Sigmoid colon (tissue), 7 donors: ENCODE data around the gene DIPK1A. TPM values are rescaled to one million over a fixed set of nuclear protein-coding genes. Genes with fewer than 3 reads are reported as not detected.
A peak's percentile ranks its signal among the peaks of the same experiment; 100 is the strongest.

Source experiments
- DNase-seq: peaks from one replicate; pipeline ENCODE4 v3.0.0-alpha.2; 2019
- H3K27ac ChIP-seq, 4 donors: fragments of 200-600 bp; sonication (generic); one replicate each; pipeline ENCODE4 v1.5.1; 2016 to 2019; ENCODE audit warnings: mild to moderate bottlenecking in 1 of 4
- H3K27me3 ChIP-seq, 3 donors: fragments of 200-600 bp; sonication (generic); one replicate each; pipeline ENCODE4 v1.5.1; 2019; ENCODE audit warnings: mild to moderate bottlenecking in 1 of 3
- H3K36me3 ChIP-seq, 4 donors: fragments of 200-600 bp; sonication (generic); one replicate each; pipeline ENCODE4 v1.5.1; 2016 to 2019
- H3K4me1 ChIP-seq, 4 donors: fragments of 200-600 bp; sonication (generic); one replicate each; pipeline ENCODE4 v1.5.1; 2017 to 2019
- H3K4me3 ChIP-seq, 4 donors: fragments of 200-600 bp; sonication (generic); one replicate each; pipeline ENCODE4 v1.5.1; 2017 to 2019; ENCODE audit warnings: mild to moderate bottlenecking in 2 of 4, moderate library complexity in 1 of 4
- H3K9me3 ChIP-seq, 4 donors: fragments of 200-600 bp in 3 of 4; sonication (generic) in 3 of 4; one replicate each; pipeline versions ENCODE4 v1.5.1 to v1.6.1; 2013 to 2019
- EP300 ChIP-seq, 4 donors: sonication (generic); formaldehyde crosslinking; IDR thresholded peaks; one replicate each; pipeline ENCODE4 v1.6.1; 2017; ENCODE audit warnings: antibody characterized with exemption in 4 of 4
- POLR2A ChIP-seq, 2 donors: fragments of 450-650 bp; IDR thresholded peaks; one replicate each; pipeline ENCODE4 v1.6.1; 2016; ENCODE audit warnings: antibody characterized with exemption in 2 of 2, mild to moderate bottlenecking in 2 of 2, moderate library complexity in 2 of 2
- POLR2AphosphoS5 ChIP-seq, 4 donors: sonication (generic); formaldehyde crosslinking; IDR thresholded peaks; one replicate each; pipeline ENCODE4 v1.6.1; 2017; ENCODE audit warnings: antibody characterized with exemption in 4 of 4
- WGBS, 2 donors: extraction: QIAGEN DNeasy Blood & Tissue Kit; methylation state at CpG; one replicate each; pipeline ENCODE4 v1.1.7; 2013; 5-methylcytosine and 5-hydroxymethylcytosine counted together
- intact Hi-C: fragments of 100-400 bp; cut with DNase I; formaldehyde crosslinking; loops from one replicate; pipeline ENCODE4 v1.15.1; 2023
- polyA plus RNA-seq, 3 donors: library from polyadenylated mRNA; stranded (reverse); fragments of 200-250 nt; gene quantifications; one replicate each; pipeline ENCODE4 v1.2.3, GENCODE V29; 2013
- total RNA-seq, 4 donors: library from RNA; depleted of rRNA; stranded (reverse); fragments of >200 nt; gene quantifications; one replicate each; pipeline ENCODE4 v1.1.0, GENCODE V29; 2016
- TF ChIP-seq, protein P1 (sequence below), 4 experiments: fragments of 450-650 bp in 3 of 4; fragments of 200-600 bp in 1 of 4; IDR thresholded peaks; one replicate each; pipeline ENCODE4 v1.5.1; 2016 to 2019; ENCODE audit warnings: antibody characterized with exemption in 4 of 4, mild to moderate bottlenecking in 3 of 4, moderate library complexity in 2 of 4
- donor health status: healthy with polysubstance abuse.
- donor health status: Bipolar disorder and iron deficiency.
- donor health status: healthy.

The DIPK1A gene
- total and polyA plus RNA-seq, 7 donors: 1.8 to 35.5 (median 19.1) TPM

DNA sequence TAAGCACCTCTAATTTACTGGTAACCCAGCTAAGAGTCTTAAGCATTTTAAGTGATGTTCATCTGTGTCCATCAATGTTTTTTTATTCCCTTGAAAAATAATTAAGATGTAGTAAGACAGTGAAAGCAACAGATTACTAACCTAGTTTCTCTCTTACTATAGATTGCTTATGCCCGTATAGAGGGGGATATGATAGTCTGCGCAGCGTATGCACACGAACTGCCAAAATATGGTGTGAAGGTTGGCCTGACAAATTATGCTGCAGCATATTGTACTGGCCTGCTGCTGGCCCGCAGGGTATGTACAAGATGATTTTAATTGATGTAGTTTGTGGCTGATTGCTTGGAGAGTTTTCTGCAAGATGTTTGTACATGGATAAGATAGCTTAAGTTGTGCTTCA, 126.6 kb downstream of the DIPK1A start:
- peak overlapping the region in 2 of 4 donors; percentile 94 to 97 for H3K27ac ChIP-seq
- 62 to 75% methylated on average over 5 of the region's 5 CpGs for WGBS, 2 donors
- no peaks in the 10 kb centered on the region for H3K27me3 ChIP-seq
- intact Hi-C loops: loop anchor here (5.0 to 10.0 kb wide), 2 partner anchors 82 to 250 kb away; no protein-coding TSS in a partner anchor
- H3K4me1 ChIP-seq: peaks cover 0 to 71% (median 65%) of the 10 kb centered on the region in 4 donors
- H3K9me3 ChIP-seq: no peaks in the 10 kb centered on the region
- no peak for TF ChIP-seq POLR2A (IDR thresholded peaks at IDR 0.05)
- TF ChIP-seq POLR2AphosphoS5 (IDR thresholded peaks at IDR 0.05): no peak
- TF ChIP-seq EP300 (IDR thresholded peaks at IDR 0.05): no peak
- TF ChIP-seq, protein P1, sequence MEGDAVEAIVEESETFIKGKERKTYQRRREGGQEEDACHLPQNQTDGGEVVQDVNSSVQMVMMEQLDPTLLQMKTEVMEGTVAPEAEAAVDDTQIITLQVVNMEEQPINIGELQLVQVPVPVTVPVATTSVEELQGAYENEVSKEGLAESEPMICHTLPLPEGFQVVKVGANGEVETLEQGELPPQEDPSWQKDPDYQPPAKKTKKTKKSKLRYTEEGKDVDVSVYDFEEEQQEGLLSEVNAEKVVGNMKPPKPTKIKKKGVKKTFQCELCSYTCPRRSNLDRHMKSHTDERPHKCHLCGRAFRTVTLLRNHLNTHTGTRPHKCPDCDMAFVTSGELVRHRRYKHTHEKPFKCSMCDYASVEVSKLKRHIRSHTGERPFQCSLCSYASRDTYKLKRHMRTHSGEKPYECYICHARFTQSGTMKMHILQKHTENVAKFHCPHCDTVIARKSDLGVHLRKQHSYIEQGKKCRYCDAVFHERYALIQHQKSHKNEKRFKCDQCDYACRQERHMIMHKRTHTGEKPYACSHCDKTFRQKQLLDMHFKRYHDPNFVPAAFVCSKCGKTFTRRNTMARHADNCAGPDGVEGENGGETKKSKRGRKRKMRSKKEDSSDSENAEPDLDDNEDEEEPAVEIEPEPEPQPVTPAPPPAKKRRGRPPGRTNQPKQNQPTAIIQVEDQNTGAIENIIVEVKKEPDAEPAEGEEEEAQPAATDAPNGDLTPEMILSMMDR (IDR thresholded peaks at IDR 0.05): no peak
- H3K4me3 ChIP-seq: peak overlapping the region in 1 of 4 donors; percentile 75
- peaks cover 8 to 63% (median 32%) of the 10 kb centered on the region in 4 donors for H3K36me3 ChIP-seq
- no peak for DNase-seq

- H3K9me3 ChIP-seq: no peaks in the 10 kb centered on the region
- no peak for DNase-seq
- peak overlapping the region in 3 of 4 donors; percentile 75 to 93 (median 85) for H3K4me3 ChIP-seq
- peaks cover 8 to 55% (median 28%) of the 10 kb centered on the region in 4 donors for H3K36me3 ChIP-seq
- H3K4me1 ChIP-seq: peaks cover 0 to 63% (median 57%) of the 10 kb centered on the region in 4 donors
- intact Hi-C loops: loop anchor here (2.0 to 10.0 kb wide), 4 partner anchors 49 to 251 kb away; partner anchors contain the start of genes DIPK1A and EVI5
- TF ChIP-seq POLR2AphosphoS5 (IDR thresholded peaks at IDR 0.05) (no peak), POLR2A (IDR thresholded peaks at IDR 0.05) (no peak), EP300 (IDR thresholded peaks at IDR 0.05) (no peak)
- TF ChIP-seq, protein P1 (IDR thresholded peaks at IDR 0.05): no peak
- peak overlapping the region; percentile 91 to 97 (median 94) for H3K27ac ChIP-seq
- WGBS, 2 donors: 24 to 66% methylated on average over 5 of the region's 5 CpGs
- H3K27me3 ChIP-seq: no peaks in the 10 kb centered on the region
Observed at GRCh38 chr1:92833840-92834239, 127.4 kb downstream of the DIPK1A start.

DNA sequence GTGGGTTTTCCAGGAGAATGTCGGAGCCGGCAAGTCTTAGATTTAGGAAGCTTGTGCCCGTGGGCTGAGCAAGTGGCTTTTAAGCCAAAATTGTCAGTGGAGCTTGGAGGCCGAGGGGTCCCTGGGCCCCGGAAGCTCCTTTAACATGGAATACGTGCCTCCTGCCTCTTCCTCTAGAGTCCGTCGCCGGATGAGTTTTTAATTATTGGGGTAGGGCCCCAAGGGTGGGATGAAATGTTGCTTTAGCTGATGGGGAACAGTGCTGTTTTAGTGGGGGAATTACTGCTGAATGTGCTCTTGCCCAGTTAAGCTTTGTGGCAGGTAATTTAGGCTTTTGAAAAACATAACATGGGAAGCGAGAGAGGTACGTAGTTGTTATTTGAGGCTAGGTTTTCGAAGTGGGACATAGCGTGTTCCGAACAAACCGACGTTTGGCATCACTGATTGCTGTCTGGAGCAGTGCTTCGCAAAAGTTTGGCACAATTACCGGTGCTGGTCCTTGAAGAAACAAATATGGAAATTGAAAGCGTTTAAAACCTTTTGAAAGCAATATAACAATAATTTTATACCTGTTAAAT, 128.6 kb downstream of the DIPK1A start:
- peak overlapping the region; percentile 91 to 97 (median 94) for H3K27ac ChIP-seq
- H3K36me3 ChIP-seq: peaks cover 6 to 43% (median 22%) of the 10 kb centered on the region in 4 donors
- intact Hi-C loops: loop anchor here (2.0 to 10.0 kb wide), 4 partner anchors 48 to 252 kb away; partner anchors contain the start of genes DIPK1A and EVI5
- no peak for DNase-seq
- H3K4me3 ChIP-seq: peak overlapping the region; percentile 75 to 93 (median 81)
- H3K27me3 ChIP-seq: no peaks in the 10 kb centered on the region
- H3K9me3 ChIP-seq: no peaks in the 10 kb centered on the region
- peaks cover 0 to 51% (median 46%) of the 10 kb centered on the region in 4 donors for H3K4me1 ChIP-seq
- TF ChIP-seq POLR2A (IDR thresholded peaks at IDR 0.05): no peak
- TF ChIP-seq POLR2AphosphoS5 (IDR thresholded peaks at IDR 0.05): peak in 1 of 4 donors; percentile 55
- WGBS, 2 donors: 0% methylated on average over 19 of the region's 19 CpGs

- H3K27ac ChIP-seq: peak within 1 kb of the TSS; percentile 91 to 97 (median 94)
- 0% methylated on average over 57 of the region's 57 CpGs for WGBS, 2 donors
- H3K9me3 ChIP-seq: no peaks in the 10 kb centered on the region
- peak; percentile 98 for DNase-seq
- TF ChIP-seq POLR2A (IDR thresholded peaks at IDR 0.05) (peak; percentile 92 to 95), POLR2AphosphoS5 (IDR thresholded peaks at IDR 0.05) (peak; percentile 99 to 100 (median 99)), EP300 (IDR thresholded peaks at IDR 0.05) (peak in 1 of 4 donors; percentile 57)
- TF ChIP-seq, protein P1 (IDR thresholded peaks at IDR 0.05): peak; percentile 85 to 91 (median 89)
- intact Hi-C loops: loop anchor here (2.0 to 10.0 kb wide), 4 partner anchors 47 to 253 kb away; partner anchors contain the start of genes DIPK1A and EVI5
- H3K4me1 ChIP-seq: peaks cover 0 to 44% (median 39%) of the 10 kb centered on the region in 4 donors
- peak within 1 kb of the TSS; percentile 75 to 93 (median 81) for H3K4me3 ChIP-seq
- peaks cover 4 to 36% (median 17%) of the 10 kb centered on the region in 4 donors for H3K36me3 ChIP-seq
- no peaks in the 10 kb centered on the region for H3K27me3 ChIP-seq
Observed at GRCh38 chr1:92831762-92832536, 129.3 kb downstream of the DIPK1A start, which contains the start of gene RPL5. Gene RPL5, plus strand, starts transcription at chr1:92832040. Its CDS starts 75 bp downstream, at chr1:92832115.
